Choroid plexus epithelial cell (primary cell): ENCODE results near the gene SLFN11.
A peak's percentile ranks its signal among the peaks of the same experiment; 100 is the strongest.

Source experiments
- DNase-seq: peaks from one replicate; pipeline ENCODE4 v3.0.0-alpha.2; 2010; ENCODE audit warnings: low read depth
- H3K4me3 ChIP-seq: 2 replicates; pipeline ENCODE4 v1.5.1; 2011; ENCODE audit warnings: low read depth, mild to moderate bottlenecking, control low read depth, low read length, moderate library complexity
- TF ChIP-seq, protein P1 (sequence below): conservative IDR thresholded peaks from 2 replicates; pipeline ENCODE4 v1.5.1; 2011; ENCODE audit warnings: low read depth, mild to moderate bottlenecking, control low read depth, inconsistent platforms, low read length, moderate library complexity

The SLFN11 gene

DNA sequence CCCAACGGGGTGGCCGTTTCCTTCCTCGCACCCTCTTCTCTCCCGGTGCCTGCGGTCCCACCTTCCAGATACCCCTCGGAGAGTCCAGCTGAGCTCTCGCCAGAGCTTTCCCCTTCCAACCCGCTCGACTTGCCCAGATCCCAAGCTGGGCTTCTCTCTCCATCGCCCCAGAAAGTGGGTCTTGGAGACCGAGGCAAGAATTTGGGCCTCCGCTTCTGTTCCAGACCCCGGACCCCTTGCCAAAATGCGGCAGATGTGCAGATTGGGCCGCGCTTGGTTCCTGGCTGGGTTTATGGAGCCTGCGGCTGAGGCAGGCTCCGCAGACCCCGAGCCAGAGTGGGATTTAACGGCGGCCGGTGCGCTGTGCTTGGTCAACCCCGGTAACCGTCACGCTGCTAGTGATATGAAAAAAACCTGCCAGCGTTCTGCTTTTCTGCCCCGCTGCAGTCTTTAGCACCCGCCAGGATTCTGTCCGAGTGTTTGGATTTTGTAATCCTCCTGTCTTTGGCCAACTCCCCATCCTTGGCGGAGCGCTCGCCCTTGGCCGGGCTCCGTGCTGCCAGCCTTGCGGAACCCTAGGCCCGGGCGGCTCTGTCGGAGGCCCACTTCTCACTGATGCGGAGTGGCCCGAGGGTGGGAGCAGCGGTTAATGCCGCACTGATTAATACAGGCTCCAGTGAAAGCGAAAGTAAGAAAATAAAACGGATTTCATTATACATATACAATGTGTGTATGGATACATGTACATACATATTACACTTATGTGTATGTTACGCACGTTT is 754 bp upstream of the SLFN11 start:
- peak overlapping the region; percentile 75 for H3K4me3 ChIP-seq
- DNase-seq, result peak; percentile 44
- TF ChIP-seq, protein P1, sequence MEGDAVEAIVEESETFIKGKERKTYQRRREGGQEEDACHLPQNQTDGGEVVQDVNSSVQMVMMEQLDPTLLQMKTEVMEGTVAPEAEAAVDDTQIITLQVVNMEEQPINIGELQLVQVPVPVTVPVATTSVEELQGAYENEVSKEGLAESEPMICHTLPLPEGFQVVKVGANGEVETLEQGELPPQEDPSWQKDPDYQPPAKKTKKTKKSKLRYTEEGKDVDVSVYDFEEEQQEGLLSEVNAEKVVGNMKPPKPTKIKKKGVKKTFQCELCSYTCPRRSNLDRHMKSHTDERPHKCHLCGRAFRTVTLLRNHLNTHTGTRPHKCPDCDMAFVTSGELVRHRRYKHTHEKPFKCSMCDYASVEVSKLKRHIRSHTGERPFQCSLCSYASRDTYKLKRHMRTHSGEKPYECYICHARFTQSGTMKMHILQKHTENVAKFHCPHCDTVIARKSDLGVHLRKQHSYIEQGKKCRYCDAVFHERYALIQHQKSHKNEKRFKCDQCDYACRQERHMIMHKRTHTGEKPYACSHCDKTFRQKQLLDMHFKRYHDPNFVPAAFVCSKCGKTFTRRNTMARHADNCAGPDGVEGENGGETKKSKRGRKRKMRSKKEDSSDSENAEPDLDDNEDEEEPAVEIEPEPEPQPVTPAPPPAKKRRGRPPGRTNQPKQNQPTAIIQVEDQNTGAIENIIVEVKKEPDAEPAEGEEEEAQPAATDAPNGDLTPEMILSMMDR, result no peak

DNA sequence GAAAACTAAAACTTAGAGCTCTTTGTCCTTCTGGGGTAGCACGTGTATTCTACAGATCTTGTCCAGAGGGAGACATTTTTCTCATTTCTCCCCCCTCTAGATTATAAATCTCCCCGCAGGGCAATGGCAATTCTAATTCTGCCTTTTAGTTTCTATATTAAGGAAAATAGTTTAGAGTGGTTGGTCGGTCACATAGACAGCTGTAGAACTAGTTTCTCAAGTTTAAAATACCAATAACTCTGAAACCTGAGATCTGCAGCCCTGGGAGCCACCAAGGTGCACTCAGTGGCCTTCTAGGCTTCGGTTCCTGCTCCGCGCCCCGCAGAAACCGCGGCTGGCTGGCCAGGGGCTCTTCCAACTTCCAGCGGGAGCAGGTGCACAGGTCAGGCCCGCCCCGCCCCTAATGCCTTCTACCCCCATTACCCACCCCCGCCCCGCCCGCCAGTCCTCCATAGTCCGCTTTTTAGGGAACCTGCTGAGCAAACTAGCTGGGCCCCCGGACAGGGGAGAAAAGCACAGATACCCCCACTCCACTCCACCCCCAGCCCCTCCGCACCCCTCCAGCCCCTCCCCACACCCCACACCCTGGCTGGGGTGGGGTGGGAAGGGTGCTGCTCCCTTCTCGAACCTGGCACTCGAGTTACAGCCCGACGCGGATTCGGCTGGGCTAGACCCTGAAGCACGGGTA is 431 bp downstream of the SLFN11 start:
- H3K4me3 ChIP-seq, result peak overlapping the region; percentile 75
- DNase-seq, result no peak
- TF ChIP-seq, protein P1, result no peak

DNA sequence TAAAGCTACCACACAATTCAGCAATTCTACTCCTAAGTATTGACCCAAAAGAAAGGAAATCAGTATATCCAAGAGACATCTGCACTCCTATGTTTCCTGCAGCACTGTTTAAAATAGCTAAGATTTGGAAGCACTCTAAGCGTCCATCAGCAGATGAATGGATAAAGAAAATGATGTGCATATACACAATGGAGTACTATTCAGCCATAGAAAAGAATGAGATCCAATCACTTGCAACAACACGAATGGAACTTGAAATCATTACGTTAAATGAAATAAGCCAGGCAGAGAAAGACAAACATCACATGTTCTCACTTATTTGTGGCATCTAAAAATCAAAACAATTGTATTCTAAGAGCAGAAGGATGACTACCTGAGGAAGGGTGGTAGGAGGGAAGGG is 1.5 kb downstream of the SLFN11 start:
- no peak for DNase-seq
- H3K4me3 ChIP-seq, result no peak overlapping the region
- TF ChIP-seq, protein P1, result no peak

DNA sequence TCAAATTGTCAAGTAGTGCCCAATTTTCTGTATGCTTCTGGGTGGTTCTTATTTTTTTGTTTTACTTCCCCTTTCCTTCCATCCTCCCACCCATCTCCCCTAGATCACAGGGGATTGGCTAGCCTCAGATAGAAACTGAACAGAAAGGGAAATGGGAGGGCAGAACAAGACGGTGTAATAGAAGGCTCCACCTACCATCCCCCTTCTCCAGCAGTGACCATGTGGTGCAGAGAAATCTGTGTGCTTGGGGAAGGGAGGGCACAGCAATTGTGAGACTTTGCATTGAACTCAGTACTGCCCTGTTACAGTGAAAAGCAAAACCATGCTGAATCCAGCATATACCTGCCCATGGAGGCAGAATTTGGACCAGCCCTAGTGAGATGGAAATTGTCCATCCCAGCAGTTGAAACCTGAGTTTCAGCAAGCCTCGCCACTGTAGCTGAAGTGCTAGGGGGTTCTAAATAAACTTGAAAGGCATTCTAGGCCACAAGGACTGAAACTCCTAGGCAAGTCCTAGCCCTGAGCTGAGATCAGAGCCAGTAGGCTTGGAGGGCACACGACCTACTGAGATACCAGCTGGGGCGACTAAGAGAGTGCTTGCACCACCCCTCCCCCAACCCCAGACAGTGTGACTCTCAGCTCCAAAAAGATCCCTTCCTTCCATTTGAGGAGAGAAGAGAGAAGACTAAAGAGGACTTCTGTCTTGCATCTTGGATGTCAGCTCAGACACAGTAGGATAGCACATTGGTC is 5.2 kb downstream of the SLFN11 start:
- no peak overlapping the region for H3K4me3 ChIP-seq
- DNase-seq, result peak; percentile 56
- TF ChIP-seq, protein P1, result no peak

DNA sequence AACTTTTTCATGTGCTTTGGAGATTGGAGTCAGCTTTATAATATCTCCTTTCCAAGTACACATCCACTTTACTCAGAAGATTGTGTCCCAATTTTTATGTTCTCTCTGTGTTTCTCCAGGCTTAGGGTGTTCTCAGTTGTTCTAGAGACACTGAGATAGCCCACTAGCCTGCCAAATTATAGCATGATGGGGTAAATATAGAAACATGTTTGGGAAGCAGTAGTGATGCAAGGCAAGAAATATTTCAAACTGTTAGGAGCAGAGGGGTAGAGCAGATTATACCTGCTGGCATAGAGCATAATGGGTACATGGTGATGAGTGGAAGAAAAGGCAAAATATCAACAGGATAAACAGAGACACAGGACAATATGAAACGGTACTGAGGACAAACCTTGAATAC is 12.4 kb downstream of the SLFN11 start:
- DNase-seq, result no peak
- TF ChIP-seq, protein P1, result no peak
- no peak overlapping the region for H3K4me3 ChIP-seq

DNA sequence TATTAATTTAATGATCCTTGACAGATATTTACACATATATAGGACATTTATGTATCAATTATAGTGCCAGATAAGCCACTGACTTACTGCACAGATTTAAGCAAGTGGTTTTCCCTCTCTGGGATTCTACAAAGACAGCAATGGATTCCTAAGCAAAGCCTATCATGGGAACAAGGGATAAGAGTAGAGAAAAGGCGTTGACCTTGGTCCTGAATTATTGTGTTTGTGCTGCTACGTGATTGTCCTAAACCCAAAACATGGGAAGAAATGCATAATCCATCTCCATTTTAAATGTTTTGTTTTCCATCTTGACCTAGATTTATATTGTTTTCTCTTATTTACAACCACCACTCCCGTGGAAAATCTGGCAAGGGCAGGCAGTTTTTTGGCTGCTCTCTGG is 14.0 kb downstream of the SLFN11 start:
- no peak for DNase-seq
- TF ChIP-seq, protein P1, result no peak
- H3K4me3 ChIP-seq, result no peak overlapping the region
